A673 (cell line): ENCODE measurements around the gene TELO2. TPM values are rescaled to one million over a fixed set of nuclear protein-coding genes. Genes with fewer than 3 reads are reported as not detected.

Source experiments
- BruUV-seq: library from RNA; stranded (reverse); fragments of 400-500 nt; replicated peaks from 2 replicates; lab custom pipeline; 2021; lab: Mats Ljungman, UMichigan
- CTCF ChIA-PET: fragments of 300-600 bp; sonication (Branson Sonifier 250); formaldehyde crosslinking; loops from one replicate; lab custom pipeline; 2022; ENCODE audit warnings: antibody characterized with exemption; lab: Charles Lee
- POLR2A ChIA-PET: fragments of 300-600 bp; sonication (Branson Sonifier 250); formaldehyde crosslinking; loops from one replicate; lab custom pipeline; 2022; ENCODE audit warnings: antibody characterized with exemption; ENCODE audit not compliant: low non-redundant PET; lab: Charles Lee
- DNase-seq: peaks from one replicate; pipeline ENCODE4 v3.0.0-alpha.2; 2015; ENCODE audit warnings: low spot score
- H3K27ac ChIP-seq: fragments of 200-600 bp; sonication (generic); 2 replicates; pipeline ENCODE4 v1.5.1; 2016; ENCODE audit warnings: mixed run types, low read depth, mild to moderate bottlenecking, mixed read lengths, antibody characterized with exemption, low read length; ENCODE audit not compliant: poor library complexity, severe bottlenecking
- H3K27me3 ChIP-seq: fragments of 200-600 bp; sonication (generic); replicated peaks from 2 replicates; pipeline ENCODE4 v1.6.1; 2017; ENCODE audit warnings: mixed run types, low read depth, mild to moderate bottlenecking, mixed read lengths, antibody characterized with exemption, low read length; ENCODE audit not compliant: insufficient read depth, poor library complexity
- H3K36me3 ChIP-seq: fragments of 200-600 bp; sonication (generic); 2 replicates; pipeline ENCODE4 v1.6.1; 2016; ENCODE audit warnings: mixed run types, mild to moderate bottlenecking, mixed read lengths, antibody characterized with exemption, low read length; ENCODE audit not compliant: insufficient read depth, poor library complexity, severe bottlenecking
- H3K4me1 ChIP-seq: fragments of 200-600 bp; sonication (generic); 2 replicates; pipeline ENCODE4 v1.6.1; 2017; ENCODE audit warnings: mixed run types, mild to moderate bottlenecking, mixed read lengths, antibody characterized with exemption, low read length; ENCODE audit not compliant: insufficient read depth, poor library complexity, severe bottlenecking
- H3K4me3 ChIP-seq: fragments of 200-600 bp; sonication (generic); 2 replicates; pipeline ENCODE4 v1.5.1; 2016; ENCODE audit warnings: low read depth, mixed run types, mild to moderate bottlenecking, mixed read lengths, low read length; ENCODE audit not compliant: poor library complexity, severe bottlenecking
- H3K9me3 ChIP-seq: fragments of 200-600 bp; sonication (generic); 2 replicates; pipeline ENCODE4 v1.6.1; 2016; ENCODE audit warnings: mixed run types, low read depth, mild to moderate bottlenecking, mixed read lengths, antibody characterized with exemption, low read length; ENCODE audit not compliant: poor library complexity, severe bottlenecking
- CTCF ChIP-seq: fragments of 300-800, 200-600 bp; sonication (generic); conservative IDR thresholded peaks from 2 replicates; pipeline ENCODE4 v1.5.1; 2017; ENCODE audit warnings: low read depth, mild to moderate bottlenecking, antibody characterized with exemption, low read length, moderate library complexity, mixed read lengths
- EZH2 ChIP-seq: fragments of 200-600 bp; sonication (generic); IDR thresholded peaks from 2 replicates; pipeline ENCODE4 v1.6.1; 2017; ENCODE audit warnings: borderline replicate concordance, low read depth, mild to moderate bottlenecking, mixed read lengths, antibody characterized with exemption, low read length; ENCODE audit not compliant: poor library complexity, severe bottlenecking
- intact Hi-C: fragments of 100-400 bp; cut with micrococcal nuclease; formaldehyde crosslinking; loops from one replicate; pipeline ENCODE4 v1.10.0; 2022; ENCODE audit not compliant: unreplicated experiment
- total RNA-seq: library from RNA; stranded (reverse); gene quantifications from 2 replicates; pipeline ENCODE4 v1.2.3, GENCODE V29; 2021

TELO2 gene
- total RNA-seq, 1 experiment from 2014 or later, result 67.0 TPM

GRCh38 chr16:1550696-1551095 lies 57.5 kb downstream of the TELO2 start:
- no peak for TF ChIP-seq EZH2
- TF ChIP-seq CTCF, result no peak
- ChIA-PET POLR2A (no interaction called here), CTCF (no interaction called here)
- H3K4me3 ChIP-seq, result no peak overlapping the region
- no peaks in the 10 kb centered on the region for H3K36me3 ChIP-seq
- H3K9me3 ChIP-seq, result no peaks in the 10 kb centered on the region
- BruUV-seq, result no TSS peak
- H3K27ac ChIP-seq, result no peak overlapping the region
- no peak for DNase-seq
- intact Hi-C loops, result no loop called here
- peaks cover 7% of the 10 kb centered on the region for H3K4me1 ChIP-seq
- no peaks in the 10 kb centered on the region for H3K27me3 ChIP-seq

GRCh38 chr16:1551166-1551565 lies 58.0 kb downstream of the TELO2 start:
- POLR2A ChIA-PET, result no interaction called here

GRCh38 chr16:1552129-1552528 lies 59.0 kb downstream of the TELO2 start:
- H3K36me3 ChIP-seq, result no peaks in the 10 kb centered on the region
- no peaks in the 10 kb centered on the region for H3K9me3 ChIP-seq
- ChIA-PET CTCF (no interaction called here), POLR2A (no interaction called here)
- H3K27me3 ChIP-seq, result no peaks in the 10 kb centered on the region
- intact Hi-C loops, result no loop called here
- H3K4me3 ChIP-seq, result no peak overlapping the region
- no peak overlapping the region for H3K27ac ChIP-seq
- no TSS peak for BruUV-seq
- DNase-seq, result no peak
- TF ChIP-seq EZH2 (no peak), CTCF (no peak)
- no peaks in the 10 kb centered on the region for H3K4me1 ChIP-seq

More at GRCh38 chr16:1551166-1551565, 58.0 kb downstream of the TELO2 start:
- Histone ChIP-seq H3K27me3 (no peaks in the 10 kb centered on the region), H3K4me3 (no peak overlapping the region), H3K27ac (no peak overlapping the region), H3K36me3 (no peaks in the 10 kb centered on the region), H3K4me1 (peaks cover 2% of the 10 kb centered on the region), H3K9me3 (no peaks in the 10 kb centered on the region)
- no TSS peak for BruUV-seq
- TF ChIP-seq CTCF (no peak), EZH2 (no peak)
- intact Hi-C loops, result no loop called here
- CTCF ChIA-PET, result no interaction called here
- DNase-seq, result no peak
